ENCODE results near the gene DDR2.

DDR2 gene

GRCh38 chr1:162649583-162649982, 17.3 kb downstream of the DDR2 start:
- DNase-seq = no peak
- no peak for TF ChIP-seq CTCF (IDR thresholded peaks at IDR 0.05; ENCODE audit: low read depth, low read length)
- Histone ChIP-seq H3K27me3 (no peaks in the 10 kb centered on the region), H3K9me3 (no peaks in the 10 kb centered on the region), H3K4me1 (no peaks in the 10 kb centered on the region), H3K4me3 (ENCODE audit: low read depth, low read length) (no peak overlapping the region), H3K36me3 (0 out of 2 replicates have a peak, but pooled peaks cover 3% of the 10 kb centered on the region)

GRCh38 chr1:162654915-162655620, 22.8 kb downstream of the DDR2 start:
- no peak for DNase-seq
- H3K4me1 ChIP-seq = no peaks in the 10 kb centered on the region
- TF ChIP-seq CTCF (IDR thresholded peaks at IDR 0.05; ENCODE audit: low read depth, low read length) = no peak
- H3K36me3 ChIP-seq = peaks cover 37% of the 10 kb centered on the region
- no peak overlapping the region for H3K4me3 ChIP-seq (ENCODE audit: low read depth, low read length)
- H3K9me3 ChIP-seq = no peaks in the 10 kb centered on the region
- H3K27me3 ChIP-seq = no peaks in the 10 kb centered on the region

GRCh38 chr1:162656266-162656665, 24.0 kb downstream of the DDR2 start:
- TF ChIP-seq CTCF (IDR thresholded peaks at IDR 0.05; ENCODE audit: low read depth, low read length) = no peak
- Histone ChIP-seq H3K27me3 (no peaks in the 10 kb centered on the region), H3K36me3 (peaks cover 44% of the 10 kb centered on the region), H3K9me3 (no peaks in the 10 kb centered on the region), H3K4me3 (ENCODE audit: low read depth, low read length) (no peak overlapping the region), H3K4me1 (no peaks in the 10 kb centered on the region)
- DNase-seq = no peak

GRCh38 chr1:162660574-162660973, 28.3 kb downstream of the DDR2 start:
- H3K4me3 ChIP-seq (ENCODE audit: low read depth, low read length) = no peak overlapping the region
- H3K4me1 ChIP-seq = peaks cover 26% of the 10 kb centered on the region
- no peaks in the 10 kb centered on the region for H3K9me3 ChIP-seq
- no peak for TF ChIP-seq CTCF (IDR thresholded peaks at IDR 0.05; ENCODE audit: low read depth, low read length)
- no peak for DNase-seq
- H3K27me3 ChIP-seq = no peaks in the 10 kb centered on the region
- peaks cover 46% of the 10 kb centered on the region for H3K36me3 ChIP-seq

- Histone ChIP-seq H3K4me3 (ENCODE audit: low read depth, low read length) (no peak overlapping the region), H3K4me1 (peaks cover 34% of the 10 kb centered on the region), H3K27me3 (no peaks in the 10 kb centered on the region), H3K9me3 (no peaks in the 10 kb centered on the region), H3K36me3 (peaks cover 38% of the 10 kb centered on the region)
- no peak for DNase-seq
- no peak for TF ChIP-seq CTCF (IDR thresholded peaks at IDR 0.05; ENCODE audit: low read depth, low read length)
Measured at GRCh38 chr1:162661336-162661735, 29.1 kb downstream of the DDR2 start.

- H3K36me3 ChIP-seq = peaks cover 36% of the 10 kb centered on the region
- H3K27me3 ChIP-seq = no peaks in the 10 kb centered on the region
- no peak for DNase-seq
- H3K9me3 ChIP-seq = no peaks in the 10 kb centered on the region
- TF ChIP-seq CTCF (IDR thresholded peaks at IDR 0.05; ENCODE audit: low read depth, low read length) = no peak
- no peak overlapping the region for H3K4me3 ChIP-seq (ENCODE audit: low read depth, low read length)
- peaks cover 36% of the 10 kb centered on the region for H3K4me1 ChIP-seq
Measured at GRCh38 chr1:162662013-162662412, 29.7 kb downstream of the DDR2 start.

Data from BE2C (cell line).